GM19043 (cell line): ENCODE data around the gene CLEC16A.

Experiments used
- ATAC-seq: cut with Tn5 transposase; IDR thresholded peaks from one replicate; pipeline ENCODE4 v1.9.1; 2021; ENCODE audit warnings: low read depth; ENCODE audit not compliant: unreplicated experiment

CLEC16A gene

GRCh38 chr16:11164482-11165270 lies 220.3 kb downstream of the CLEC16A start:
- ATAC-seq: no peak

DNA sequence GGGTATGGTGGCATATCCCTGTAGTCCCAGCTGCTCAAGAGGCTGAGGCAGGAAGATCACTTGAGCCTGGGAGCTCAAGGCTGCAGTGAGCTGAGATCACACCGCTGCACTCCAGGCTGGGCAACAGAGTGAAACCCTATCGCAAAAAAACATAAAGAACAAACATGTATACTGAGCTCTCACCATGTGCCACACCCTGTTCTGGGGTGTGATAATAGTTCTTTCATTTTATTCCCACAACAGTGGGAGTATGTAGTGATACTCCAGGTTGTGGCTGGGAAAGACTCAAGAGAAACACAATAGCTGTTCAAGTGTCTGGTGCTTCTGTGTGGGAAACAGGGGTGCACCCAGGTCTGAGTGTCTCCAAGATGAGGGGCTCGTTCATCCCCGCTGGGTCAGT lies 221.0 kb downstream of the CLEC16A start:
- no peak for ATAC-seq

- no peak for ATAC-seq
Observed at GRCh38 chr16:11165894-11166665, 221.7 kb downstream of the CLEC16A start.

GRCh38 chr16:11167581-11167980 lies 223.2 kb downstream of the CLEC16A start:
- ATAC-seq: no peak

DNA sequence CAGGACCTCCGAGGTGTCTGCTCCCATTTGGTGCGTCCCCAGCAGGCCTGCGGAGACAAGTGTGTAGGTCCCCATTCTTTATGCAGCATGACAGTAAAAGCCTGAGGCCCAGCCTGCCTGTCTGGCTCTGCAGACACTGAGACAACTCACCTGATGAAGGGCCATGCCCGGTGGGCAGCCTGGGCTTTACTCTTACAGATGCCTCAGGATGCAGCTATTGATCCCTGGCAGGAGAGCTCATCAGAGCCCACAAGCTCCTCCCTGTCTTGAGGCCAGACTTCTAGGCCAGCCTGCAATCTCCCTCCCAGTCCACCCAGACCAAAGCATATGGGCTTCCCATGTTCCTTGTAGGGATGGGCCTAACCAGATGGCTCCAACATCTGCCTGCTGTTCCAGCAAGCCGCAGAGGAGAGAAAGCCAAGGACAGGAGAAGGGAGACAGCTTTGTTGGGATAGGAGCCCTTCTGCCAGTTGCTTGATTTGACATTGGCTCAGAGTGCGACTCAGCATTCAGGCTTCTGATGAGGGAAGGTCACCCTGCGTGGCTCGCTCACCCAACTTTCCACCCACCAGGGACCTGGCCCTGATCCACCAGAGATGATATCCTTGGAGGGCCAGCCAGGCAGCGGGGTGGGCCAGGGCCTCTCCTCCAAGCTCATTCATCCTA lies 224.2 kb downstream of the CLEC16A start:
- no peak for ATAC-seq

GRCh38 chr16:11169641-11170040 lies 225.3 kb downstream of the CLEC16A start:
- ATAC-seq: no peak

DNA sequence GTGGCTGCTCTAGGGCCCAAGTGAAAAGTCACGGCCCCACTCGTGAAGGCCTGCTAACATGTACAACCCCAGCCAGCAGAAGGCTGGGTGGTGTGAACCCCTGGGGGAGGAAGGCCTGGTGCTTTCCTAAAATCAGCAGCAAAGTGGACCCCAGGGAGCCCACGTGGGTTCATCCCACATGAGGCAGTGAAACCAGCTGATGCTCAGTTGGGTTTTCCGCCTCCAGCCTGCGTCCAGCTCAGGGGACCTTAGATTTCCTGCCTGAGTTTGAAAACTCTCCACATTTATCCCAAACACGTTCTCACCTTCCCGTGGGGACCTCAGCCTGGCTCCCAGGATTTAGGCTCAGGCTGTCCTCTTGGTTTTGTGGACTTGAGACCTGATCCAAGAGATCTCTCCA lies 225.8 kb downstream of the CLEC16A start:
- ATAC-seq: no peak

GRCh38 chr16:11170696-11171447 lies 226.5 kb downstream of the CLEC16A start:
- ATAC-seq: no peak

- no peak for ATAC-seq
Observed at GRCh38 chr16:11171448-11171709, 227.0 kb downstream of the CLEC16A start.

GRCh38 chr16:11171757-11172299 lies 227.5 kb downstream of the CLEC16A start:
- ATAC-seq: no peak

- ATAC-seq: no peak
Observed at GRCh38 chr16:11173426-11173825, 229.1 kb downstream of the CLEC16A start.

DNA sequence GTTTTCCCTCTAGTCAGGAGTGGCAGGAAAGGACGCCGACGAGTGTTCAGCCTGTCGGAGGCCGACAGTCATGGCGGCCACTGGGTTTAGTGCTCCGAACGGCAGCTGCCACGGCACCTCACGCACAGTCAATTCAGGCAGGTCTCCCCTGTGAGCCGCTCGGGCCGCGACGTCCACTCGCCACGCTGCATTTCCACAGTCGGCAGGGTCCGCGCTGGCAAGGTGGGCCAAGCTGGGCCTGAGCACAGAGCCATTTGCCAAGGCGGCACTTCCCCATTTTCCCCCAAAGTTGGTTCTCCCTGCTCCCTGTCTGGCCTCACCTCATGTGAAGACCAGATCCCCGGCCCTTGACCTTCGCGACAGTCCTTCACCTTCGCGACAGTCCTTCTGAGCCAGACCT lies 229.8 kb downstream of the CLEC16A start:
- ATAC-seq: no peak

DNA sequence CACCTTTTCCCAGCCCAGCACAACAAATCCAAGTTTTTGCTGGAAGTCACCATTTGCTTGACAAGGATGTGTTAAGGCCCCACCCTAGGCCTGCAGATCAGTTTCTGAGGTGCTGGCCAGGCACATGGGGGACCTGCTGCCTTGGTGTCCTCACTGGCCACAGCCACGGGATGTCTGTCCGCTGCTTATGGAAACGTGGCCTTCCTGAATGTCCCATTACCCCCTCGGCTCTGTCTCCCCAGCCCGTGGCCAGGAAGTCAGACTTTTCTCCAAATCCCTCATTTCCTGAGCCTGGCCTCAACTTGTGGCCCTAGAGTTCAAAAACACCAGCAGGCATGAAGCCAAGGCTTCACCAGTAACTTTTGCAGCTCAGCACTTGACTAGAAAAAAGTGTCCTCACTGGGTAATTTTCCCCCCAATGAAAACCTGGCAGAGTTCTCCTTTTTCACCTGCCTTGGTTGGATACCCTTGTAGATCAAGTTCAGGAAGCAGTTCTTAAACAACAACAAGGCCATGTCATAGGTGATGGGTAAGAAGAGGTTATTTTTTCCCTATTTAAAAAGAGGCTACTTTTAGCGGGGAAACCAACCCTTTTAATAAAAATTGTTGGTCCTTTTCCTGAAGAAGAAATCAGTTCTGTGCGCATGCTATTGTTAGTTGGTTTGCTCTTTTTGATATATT lies 230.9 kb downstream of the CLEC16A start:
- ATAC-seq: no peak

GRCh38 chr16:11175787-11176341 lies 231.5 kb downstream of the CLEC16A start:
- peak; percentile 55 for ATAC-seq

DNA sequence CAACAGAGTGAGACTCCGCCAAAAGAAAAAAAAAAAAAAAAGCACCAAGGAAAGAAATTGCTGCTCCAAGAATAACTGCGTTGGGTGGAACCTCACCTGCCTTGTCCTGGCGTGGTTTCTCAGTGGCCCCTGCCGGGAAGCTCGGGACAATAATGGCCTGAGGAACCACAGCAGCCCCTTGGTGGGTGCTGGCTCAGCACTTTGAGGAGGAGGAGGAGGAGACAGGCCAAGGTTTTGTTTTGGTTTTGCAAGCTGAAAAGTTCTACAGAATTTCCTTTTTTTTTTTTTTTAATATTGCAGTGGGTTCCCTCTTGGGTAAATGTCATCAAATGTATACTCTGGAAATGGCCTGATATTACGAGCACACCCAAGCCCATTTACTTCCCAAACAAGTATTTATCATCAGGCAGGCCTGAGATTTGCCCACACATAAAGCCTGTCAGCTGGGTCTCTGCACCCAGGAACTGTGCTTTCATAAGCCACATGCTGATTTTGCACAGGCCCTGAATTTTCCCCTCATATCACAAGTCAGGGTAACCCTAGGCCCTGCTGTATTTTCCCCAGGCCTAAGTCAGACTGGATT lies 233.3 kb downstream of the CLEC16A start:
- ATAC-seq: no peak

- no peak for ATAC-seq
Observed at GRCh38 chr16:11178424-11178823, 234.1 kb downstream of the CLEC16A start.

GRCh38 chr16:11179574-11179973 lies 235.2 kb downstream of the CLEC16A start:
- ATAC-seq: no peak

GRCh38 chr16:11180489-11180888 lies 236.1 kb downstream of the CLEC16A start:
- ATAC-seq: no peak

- ATAC-seq: no peak
Observed at GRCh38 chr16:11181242-11181898, 237.0 kb downstream of the CLEC16A start.
